ENCODE data around the gene STYXL1.

The STYXL1 gene

GRCh38 chr7:75955331-75955955 lies 92.4 kb downstream of the STYXL1 start:
- DNase-seq (ENCODE audit: low read depth), result no peak

- DNase-seq (ENCODE audit: low read depth), result no peak
Measured at GRCh38 chr7:75953931-75954330, 93.9 kb downstream of the STYXL1 start.

GRCh38 chr7:75953431-75953830 lies 94.4 kb downstream of the STYXL1 start:
- DNase-seq (ENCODE audit: low read depth), result no peak

GRCh38 chr7:75951506-75951905 lies 96.3 kb downstream of the STYXL1 start:
- no peak for DNase-seq (ENCODE audit: low read depth)

DNA sequence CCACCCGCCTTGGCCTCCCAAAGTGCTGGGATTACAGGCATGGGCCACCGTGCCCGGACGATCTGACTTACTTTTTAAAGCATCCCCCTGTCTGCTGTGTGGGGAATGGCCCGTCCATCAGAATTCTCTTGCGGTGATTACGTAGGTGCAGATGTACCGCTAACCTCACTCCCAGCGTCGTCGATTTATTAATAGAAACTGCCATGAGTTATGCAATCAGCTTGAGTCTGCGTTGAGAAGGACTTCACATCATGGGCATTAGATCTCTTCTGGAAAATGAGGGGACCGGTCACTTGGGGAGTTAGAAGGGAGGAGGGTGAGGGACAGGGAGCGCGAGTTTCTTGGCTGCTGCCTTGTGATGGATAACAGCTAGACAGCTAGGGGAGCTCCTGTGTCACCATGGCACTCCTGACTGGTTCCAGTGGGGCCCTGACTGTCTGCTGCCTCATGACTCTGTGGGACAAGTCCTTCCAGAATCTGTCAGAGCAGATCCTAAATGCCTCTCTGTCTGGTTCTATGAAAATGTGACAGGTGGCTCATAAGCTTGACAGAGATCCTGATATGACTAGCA lies 97.6 kb downstream of the STYXL1 start:
- DNase-seq (ENCODE audit: low read depth), result no peak

DNA sequence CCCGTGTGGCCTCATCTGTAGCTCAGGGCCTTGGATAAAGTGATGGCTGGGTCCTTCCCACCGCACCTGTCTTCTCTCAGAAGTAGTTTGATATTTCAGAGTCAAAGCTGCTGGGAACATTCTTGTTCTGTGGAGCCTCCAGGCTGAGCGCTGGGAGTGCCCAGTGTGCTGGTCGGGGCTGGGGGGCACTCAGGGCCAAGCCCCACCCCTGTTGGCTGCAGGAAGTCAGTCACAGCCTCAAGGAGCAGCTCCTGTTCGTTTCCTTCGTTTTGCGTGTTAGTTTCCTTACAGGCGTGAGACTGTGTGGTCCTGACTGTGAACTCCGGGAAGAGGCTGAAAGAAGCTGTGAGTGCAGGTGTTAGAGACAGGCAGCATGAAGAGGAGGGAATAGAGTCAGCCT lies 99.6 kb downstream of the STYXL1 start:
- no peak for DNase-seq (ENCODE audit: low read depth)

Measured in stimulated activated CD4-positive, alpha-beta T cell treated with anti-CD3 and anti-CD28 coated beads, Interleukin-2, amount 100 ng/mL, for 4 hours (primary cell).